ENCODE results near the gene CDH23.

CDH23 gene

DNA sequence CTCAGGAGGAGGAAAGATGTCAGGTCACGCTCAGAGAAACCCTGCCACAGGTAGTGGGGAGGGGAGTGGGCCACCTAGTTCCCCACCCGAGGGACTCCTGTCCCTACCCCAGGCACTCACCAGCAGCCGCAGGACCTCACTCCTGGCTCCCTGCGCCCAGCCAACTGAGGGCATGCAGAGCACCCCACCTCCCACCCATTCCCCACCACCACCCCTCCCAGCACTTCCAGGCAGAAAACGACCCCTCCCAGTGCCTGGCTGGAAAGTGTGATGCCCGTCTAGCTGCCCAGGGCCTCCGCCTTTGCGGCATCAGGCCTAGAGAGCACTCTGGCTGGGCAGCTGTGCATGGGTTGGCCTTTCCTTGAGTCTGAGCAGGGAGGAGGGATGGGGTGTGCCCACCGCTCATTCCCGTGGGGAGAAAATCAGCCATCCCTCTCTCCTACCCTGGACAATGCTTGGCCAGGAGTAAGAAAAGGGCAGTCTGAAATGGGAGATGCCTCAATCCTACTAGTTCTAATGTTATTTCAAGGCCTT is 321.5 kb downstream of the CDH23 start:
- H4K20me1 ChIP-seq (ENCODE audit: control insufficient read depth, insufficient read depth, low read depth, low read length), result no peaks in the 10 kb centered on the region
- H3K4me3 ChIP-seq (ENCODE audit: low read length), result no peak overlapping the region
- H3K79me2 ChIP-seq (ENCODE audit: control insufficient read depth, low read length), result no peaks in the 10 kb centered on the region
- H3K9me2 ChIP-seq (replicated peaks; ENCODE audit: control insufficient read depth, low read length), result no peaks in the 10 kb centered on the region
- no peak overlapping the region for H3K27ac ChIP-seq (ENCODE audit: low read depth, low read length)
- no peaks in the 10 kb centered on the region for H3K9me3 ChIP-seq (ENCODE audit: control insufficient read depth, insufficient read depth, low read length)
- TF ChIP-seq, protein P1, sequence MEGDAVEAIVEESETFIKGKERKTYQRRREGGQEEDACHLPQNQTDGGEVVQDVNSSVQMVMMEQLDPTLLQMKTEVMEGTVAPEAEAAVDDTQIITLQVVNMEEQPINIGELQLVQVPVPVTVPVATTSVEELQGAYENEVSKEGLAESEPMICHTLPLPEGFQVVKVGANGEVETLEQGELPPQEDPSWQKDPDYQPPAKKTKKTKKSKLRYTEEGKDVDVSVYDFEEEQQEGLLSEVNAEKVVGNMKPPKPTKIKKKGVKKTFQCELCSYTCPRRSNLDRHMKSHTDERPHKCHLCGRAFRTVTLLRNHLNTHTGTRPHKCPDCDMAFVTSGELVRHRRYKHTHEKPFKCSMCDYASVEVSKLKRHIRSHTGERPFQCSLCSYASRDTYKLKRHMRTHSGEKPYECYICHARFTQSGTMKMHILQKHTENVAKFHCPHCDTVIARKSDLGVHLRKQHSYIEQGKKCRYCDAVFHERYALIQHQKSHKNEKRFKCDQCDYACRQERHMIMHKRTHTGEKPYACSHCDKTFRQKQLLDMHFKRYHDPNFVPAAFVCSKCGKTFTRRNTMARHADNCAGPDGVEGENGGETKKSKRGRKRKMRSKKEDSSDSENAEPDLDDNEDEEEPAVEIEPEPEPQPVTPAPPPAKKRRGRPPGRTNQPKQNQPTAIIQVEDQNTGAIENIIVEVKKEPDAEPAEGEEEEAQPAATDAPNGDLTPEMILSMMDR (IDR thresholded peaks at IDR 0.05; ENCODE audit: low read depth, low read length, poor library complexity, severe bottlenecking), result no peak
- no peak for TF ChIP-seq EZH2phosphoT487 (IDR thresholded peaks at IDR 0.05; ENCODE audit: borderline replicate concordance, low read length)
- peaks cover 5% of the 10 kb centered on the region for H3K4me1 ChIP-seq (ENCODE audit: control insufficient read depth, low read length)
- no peaks in the 10 kb centered on the region for H3F3A ChIP-seq (ENCODE audit: control insufficient read depth, insufficient read depth)
- no peak overlapping the region for H3K4me2 ChIP-seq (ENCODE audit: low read length)
- H3K36me3 ChIP-seq (ENCODE audit: control insufficient read depth, low read length), result no peaks in the 10 kb centered on the region
- 0 out of 2 replicates have a peak, but pooled peaks cover 3% of the 10 kb centered on the region for H3K27me3 ChIP-seq (ENCODE audit: control insufficient read depth, low read length)

DNA sequence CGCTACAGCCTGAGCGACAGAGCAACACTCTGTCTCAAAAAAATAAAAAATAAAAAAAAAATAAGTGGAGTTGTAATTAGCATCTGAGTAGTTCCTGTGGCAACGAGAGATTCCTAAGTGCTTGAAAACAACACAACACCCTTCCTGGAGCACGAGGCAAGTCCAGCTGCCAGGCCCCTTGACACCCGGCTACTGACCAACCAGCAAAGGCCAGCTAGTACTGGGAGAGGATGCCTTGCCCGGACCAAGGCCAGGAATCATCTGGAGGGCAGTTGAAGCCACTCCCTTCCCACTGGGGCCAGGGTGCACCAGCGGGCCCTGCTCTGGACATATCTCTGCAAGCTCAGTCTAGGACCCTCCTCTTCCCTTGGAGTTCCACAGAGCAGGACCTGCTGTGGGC is 322.3 kb downstream of the CDH23 start:
- Histone ChIP-seq H3K4me2 (ENCODE audit: low read length) (no peak overlapping the region), H3K9me3 (ENCODE audit: control insufficient read depth, insufficient read depth, low read length) (no peaks in the 10 kb centered on the region), H3K36me3 (ENCODE audit: control insufficient read depth, low read length) (no peaks in the 10 kb centered on the region), H3K79me2 (ENCODE audit: control insufficient read depth, low read length) (no peaks in the 10 kb centered on the region), H3K4me3 (ENCODE audit: low read length) (no peak overlapping the region), H3K27ac (ENCODE audit: low read depth, low read length) (no peak overlapping the region), H3K4me1 (ENCODE audit: control insufficient read depth, low read length) (peaks cover under 1% of the 10 kb centered on the region), H3K27me3 (ENCODE audit: control insufficient read depth, low read length) (0 out of 2 replicates have a peak, but pooled peaks cover 3% of the 10 kb centered on the region), H3K9me2 (replicated peaks; ENCODE audit: control insufficient read depth, low read length) (no peaks in the 10 kb centered on the region), H4K20me1 (ENCODE audit: control insufficient read depth, insufficient read depth, low read depth, low read length) (no peaks in the 10 kb centered on the region), H3F3A (ENCODE audit: control insufficient read depth, insufficient read depth) (no peaks in the 10 kb centered on the region)
- TF ChIP-seq, protein P1 (IDR thresholded peaks at IDR 0.05; ENCODE audit: low read depth, low read length, poor library complexity, severe bottlenecking), result no peak
- TF ChIP-seq EZH2phosphoT487 (IDR thresholded peaks at IDR 0.05; ENCODE audit: borderline replicate concordance, low read length), result no peak

DNA sequence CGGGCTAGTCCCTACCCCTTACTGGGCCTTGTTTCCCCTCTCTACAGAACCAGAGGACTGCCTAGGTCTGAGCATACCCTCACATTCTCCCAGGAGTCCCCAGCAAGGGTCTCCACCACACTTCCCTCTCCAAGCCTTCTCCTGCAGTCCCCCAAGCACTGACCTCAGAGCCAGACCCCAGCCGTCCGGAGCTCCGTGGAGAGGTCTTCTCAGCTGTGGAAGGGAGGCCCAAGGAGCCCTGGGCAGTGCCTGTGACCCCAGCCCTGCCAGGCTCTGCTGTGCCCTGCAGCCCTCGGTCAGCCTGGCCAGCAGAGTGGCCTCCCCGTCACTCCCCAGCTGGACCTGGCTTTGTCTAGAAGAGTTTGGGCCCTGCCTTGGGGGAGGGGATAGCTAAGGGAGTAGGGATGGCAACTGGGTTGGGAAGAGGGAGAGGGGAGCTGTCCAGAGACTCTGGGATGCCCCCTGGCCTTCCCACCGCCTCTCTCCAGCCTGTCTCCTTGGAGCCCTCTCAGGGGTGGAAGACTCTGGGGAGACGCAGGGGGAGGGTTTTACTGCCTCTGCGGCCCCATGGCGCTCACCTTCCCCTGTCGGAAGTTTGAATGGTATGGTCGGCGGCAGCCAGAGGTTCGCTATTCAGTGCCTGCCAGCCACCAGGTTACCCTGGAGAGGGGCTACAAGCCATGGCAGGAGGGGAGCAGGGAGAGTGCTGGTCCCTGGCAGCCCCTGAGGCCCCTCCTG is 322.9 kb downstream of the CDH23 start, which contains the start of gene C10orf105:
C10orf105 (minus strand) TSS at position 315 of the 738 bp plus-strand sequence. CDS start 3,441 bp downstream, outside the sequence.
- H3K4me3 ChIP-seq (ENCODE audit: low read length), result no peak within 1 kb of the TSS
- no peak within 1 kb of the TSS for H3K4me2 ChIP-seq (ENCODE audit: low read length)
- no peaks in the 10 kb centered on the region for H3K4me1 ChIP-seq (ENCODE audit: control insufficient read depth, low read length)

More for the DNA sequence above, 322.9 kb downstream of the CDH23 start, which contains the start of gene C10orf105:
- no peaks in the 10 kb centered on the region for H3F3A ChIP-seq (ENCODE audit: control insufficient read depth, insufficient read depth)
- no peaks in the 10 kb centered on the region for H3K9me3 ChIP-seq (ENCODE audit: control insufficient read depth, insufficient read depth, low read length)
- no peak for TF ChIP-seq EZH2phosphoT487 (IDR thresholded peaks at IDR 0.05; ENCODE audit: borderline replicate concordance, low read length)
- TF ChIP-seq, protein P1 (IDR thresholded peaks at IDR 0.05; ENCODE audit: low read depth, low read length, poor library complexity, severe bottlenecking), result no peak
- 0 out of 2 replicates have a peak, but pooled peaks cover 3% of the 10 kb centered on the region for H3K27me3 ChIP-seq (ENCODE audit: control insufficient read depth, low read length)
- no peaks in the 10 kb centered on the region for H3K36me3 ChIP-seq (ENCODE audit: control insufficient read depth, low read length)
- no peaks in the 10 kb centered on the region for H4K20me1 ChIP-seq (ENCODE audit: control insufficient read depth, insufficient read depth, low read depth, low read length)
- no peaks in the 10 kb centered on the region for H3K79me2 ChIP-seq (ENCODE audit: control insufficient read depth, low read length)
- no peaks in the 10 kb centered on the region for H3K9me2 ChIP-seq (replicated peaks; ENCODE audit: control insufficient read depth, low read length)
- H3K27ac ChIP-seq (ENCODE audit: low read depth, low read length), result no peak within 1 kb of the TSS
